CD4-positive, alpha-beta T cell (primary cell): ENCODE measurements around the gene SLC36A3. TPM values are rescaled to one million over a fixed set of nuclear protein-coding genes. Genes with fewer than 3 reads are reported as not detected.

ENCODE experiments used
- ATAC-seq: fragments of 200-7000 bp; cut with Tn5 transposase; one replicate; pipeline ENCODE4 v1.10.0; 2022; ENCODE audit warnings: mild to moderate bottlenecking; ENCODE audit not compliant: poor library complexity
- CTCF ChIA-PET: fragments of 350-600 bp; sonication (Branson Sonifier 250); formaldehyde crosslinking; loops from one replicate; lab custom pipeline; 2021; ENCODE audit warnings: antibody characterized with exemption, inconsistent platforms; lab: Charles Lee
- POLR2A ChIA-PET: fragments of 350-600 bp; sonication (Branson Sonifier 250); formaldehyde crosslinking; loops from one replicate; lab custom pipeline; 2021; ENCODE audit warnings: antibody characterized with exemption, inconsistent platforms; lab: Charles Lee
- DNase-seq, 14 experiments: peaks; one replicate each; pipeline ENCODE4 v3.0.0-alpha.2; 2013 to 2020; ENCODE audit warnings: mixed read lengths in 2 of 14
- H3K27ac ChIP-seq, 2 donors: one replicate each; pipeline versions ENCODE4 v1.5.1 to v1.7.0; 2013; ENCODE audit warnings: low read length in 2 of 2, low read depth in 1 of 2, mild to moderate bottlenecking in 1 of 2
- H3K27me3 ChIP-seq, 2 experiments: 1 replicate in 1 of 2; 2 replicates in 1 of 2; pipeline versions ENCODE4 v1.6.1 to v1.7.0; 2013; ENCODE audit warnings: low read length in 2 of 2, control low read depth in 1 of 2, mild to moderate bottlenecking in 1 of 2, moderate library complexity in 1 of 2; ENCODE audit not compliant: insufficient read depth in 2 of 2, control insufficient read depth in 1 of 2
- H3K36me3 ChIP-seq: one replicate; pipeline ENCODE4 v1.6.1; 2013; ENCODE audit warnings: low read length, control low read depth; ENCODE audit not compliant: insufficient read depth
- H3K4me1 ChIP-seq: one replicate; pipeline ENCODE4 v1.6.1; 2013; ENCODE audit warnings: low read length, control low read depth; ENCODE audit not compliant: insufficient read depth
- H3K4me3 ChIP-seq: one replicate; pipeline ENCODE4 v1.5.1; 2013; ENCODE audit warnings: mild to moderate bottlenecking, low read length, moderate library complexity
- H3K9me3 ChIP-seq, 2 experiments: 1 replicate in 1 of 2; 2 replicates in 1 of 2; pipeline versions ENCODE4 v1.6.1 to v1.7.0; 2013; ENCODE audit warnings: low read length in 2 of 2, mild to moderate bottlenecking in 2 of 2, control low read depth in 1 of 2, moderate library complexity in 1 of 2; ENCODE audit not compliant: control insufficient read depth in 1 of 2, insufficient read depth in 1 of 2
- H3K27ac Mint-ChIP-seq: one replicate; pipeline ENCODE4 v1.8.0; 2020; ENCODE audit warnings: mixed read lengths
- H3K27me3 Mint-ChIP-seq: one replicate; pipeline ENCODE4 v1.8.0; 2021; ENCODE audit warnings: mixed read lengths
- H3K36me3 Mint-ChIP-seq: one replicate; pipeline ENCODE4 v1.8.0; 2021; ENCODE audit warnings: low read depth, mixed read lengths
- H3K4me1 Mint-ChIP-seq: one replicate; pipeline ENCODE4 v1.8.0; 2021; ENCODE audit warnings: low read depth, mixed read lengths
- H3K4me3 Mint-ChIP-seq: one replicate; pipeline ENCODE4 v1.8.0; 2020; ENCODE audit warnings: mild to moderate bottlenecking, mixed read lengths
- H3K9me3 Mint-ChIP-seq: one replicate; pipeline ENCODE4 v1.8.0; 2020; ENCODE audit warnings: mixed read lengths
- CTCF ChIP-seq: fragments of 200-600 bp; IDR thresholded peaks from one replicate; pipeline ENCODE4 v1.8.0; 2022; ENCODE audit warnings: antibody characterized with exemption, mild to moderate bottlenecking
- intact Hi-C, 2 experiments: fragments of 100-400 bp; cut with DNase I in 1 of 2; cut with micrococcal nuclease in 1 of 2; formaldehyde crosslinking; loops; one replicate each; pipeline versions ENCODE4 v1.15.1 to v1.9.0; 2023 to 2025; cut with DNase I, micrococcal nuclease
- total RNA-seq, 174 experiments: library from RNA in 2 of 174; stranded (reverse) in 2 of 174; gene quantifications; one replicate each; pipeline ENCODE4 v1.2.3 and lab custom pipeline; 2021 to 2026

The SLC36A3 gene
- total RNA-seq, 2 experiments from 2014 or later, result not detected

- Histone ChIP-seq H3K9me3 (no peaks in the 10 kb centered on the region), H3K4me1 (no peaks in the 10 kb centered on the region), H3K27ac (no peak overlapping the region), H3K36me3 (no peaks in the 10 kb centered on the region), H3K4me3 (no peak overlapping the region), H3K27me3 (no peaks in the 10 kb centered on the region)
- ChIA-PET POLR2A (no interaction called here), CTCF (no interaction called here)
- Mint-ChIP-seq H3K36me3 (no peaks in the 10 kb centered on the region), H3K27me3 (no peaks in the 10 kb centered on the region), H3K9me3 (no peaks in the 10 kb centered on the region), H3K27ac (no peak overlapping the region), H3K4me3 (no peak overlapping the region), H3K4me1 (no peaks in the 10 kb centered on the region)
- no peak for ATAC-seq
- intact Hi-C loops, result no loop called here
- no peak for DNase-seq
- no peak for TF ChIP-seq CTCF
These were observed 23.1 kb downstream of the SLC36A3 start for GRCh38 chr5:151280443-151280842.

GRCh38 chr5:151278845-151279244, 24.7 kb downstream of the SLC36A3 start:
- Mint-ChIP-seq H3K4me1 (no peaks in the 10 kb centered on the region), H3K36me3 (no peaks in the 10 kb centered on the region), H3K9me3 (no peaks in the 10 kb centered on the region), H3K4me3 (no peak overlapping the region), H3K27me3 (no peaks in the 10 kb centered on the region), H3K27ac (no peak overlapping the region)
- Histone ChIP-seq H3K36me3 (no peaks in the 10 kb centered on the region), H3K4me1 (no peaks in the 10 kb centered on the region), H3K4me3 (no peak overlapping the region), H3K27me3 (no peaks in the 10 kb centered on the region), H3K9me3 (no peaks in the 10 kb centered on the region), H3K27ac (no peak overlapping the region)
- TF ChIP-seq CTCF, result no peak
- POLR2A ChIA-PET, result no interaction called here
- no peak for DNase-seq
- no peak for ATAC-seq
- intact Hi-C loops, result no loop called here
- CTCF ChIA-PET, result interaction anchor here (0.6 kb wide), 1 partner anchor 471 kb away, joined by 4 read pairs; no protein-coding TSS in a partner anchor

GRCh38 chr5:151275803-151276202, 27.8 kb downstream of the SLC36A3 start:
- H3K27ac Mint-ChIP-seq, result no peak overlapping the region
- intact Hi-C loops, result no loop called here
- no peaks in the 10 kb centered on the region for H3K27me3 Mint-ChIP-seq
- ATAC-seq (no peak), DNase-seq (no peak)
- H3K27ac ChIP-seq, result no peak overlapping the region
- H3K4me3 ChIP-seq, result no peak overlapping the region
- no peaks in the 10 kb centered on the region for H3K36me3 Mint-ChIP-seq
- no peaks in the 10 kb centered on the region for H3K27me3 ChIP-seq
- H3K4me1 Mint-ChIP-seq, result no peaks in the 10 kb centered on the region
- H3K4me1 ChIP-seq, result no peaks in the 10 kb centered on the region
- POLR2A ChIA-PET, result no interaction called here
- H3K4me3 Mint-ChIP-seq, result no peak overlapping the region
- CTCF ChIA-PET, result no interaction called here
- H3K36me3 ChIP-seq, result no peaks in the 10 kb centered on the region
- H3K9me3 ChIP-seq, result no peaks in the 10 kb centered on the region
- TF ChIP-seq CTCF, result no peak
- H3K9me3 Mint-ChIP-seq, result no peaks in the 10 kb centered on the region
